ENCODE data around the gene PLPPR1. TPM values are rescaled to one million over a fixed set of nuclear protein-coding genes. Genes with fewer than 3 reads are reported as not detected.
A peak's percentile ranks its signal among the peaks of the same experiment; 100 is the strongest.
"Not testable (repeated sequence)": the region's sequence is repeated elsewhere in the genome, so short reads cannot be mapped to it uniquely, and the experiment has no call there.

The PLPPR1 gene
- total RNA-seq, 2 donors from 2014 or later: 0.46 to 0.73 TPM

- DNase-seq: no peak
- ATAC-seq: no peak
- intact Hi-C loops (cut with DNase I, micrococcal nuclease): loop anchor here in 1 of 2 donors (10.0 kb wide), 1 partner anchor 713 kb away; no protein-coding TSS in a partner anchor
These were observed 289.2 kb downstream of the PLPPR1 start for GRCh38 chr9:101317735-101318134.

- ATAC-seq (no peak), DNase-seq (no peak)
- intact Hi-C loops (cut with DNase I, micrococcal nuclease): no loop called here
These were observed 294.6 kb downstream of the PLPPR1 start for GRCh38 chr9:101323129-101323528.

GRCh38 chr9:101324245-101324804, 295.8 kb downstream of the PLPPR1 start:
- intact Hi-C loops (cut with DNase I, micrococcal nuclease): no loop called here
- DNase-seq (no peak), ATAC-seq (peak; percentile 31)

- intact Hi-C loops (cut with DNase I, micrococcal nuclease): no loop called here
- ATAC-seq (no peak), DNase-seq (no peak)
These were observed 296.5 kb downstream of the PLPPR1 start for GRCh38 chr9:101325053-101325452.

DNA sequence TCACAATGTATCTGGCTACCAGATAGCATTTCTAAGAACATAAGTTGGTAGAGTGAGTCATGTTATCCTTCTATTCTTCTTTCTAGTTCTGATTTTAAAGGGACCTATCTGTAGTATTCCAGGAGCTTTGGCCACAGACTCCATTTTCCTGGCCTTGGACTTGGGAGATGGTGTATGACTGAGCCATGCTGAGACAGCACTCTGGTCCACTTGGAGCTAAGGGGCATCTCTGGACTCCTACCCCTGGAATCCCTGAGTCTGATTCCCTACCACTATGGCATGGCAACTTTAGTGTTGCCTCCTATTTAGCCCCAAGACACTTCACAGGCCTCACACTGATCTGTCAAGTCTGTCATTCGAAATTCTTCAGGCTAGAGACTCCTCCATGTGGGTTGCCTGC, 297.5 kb downstream of the PLPPR1 start:
- DNase-seq (no peak), ATAC-seq (peak; percentile 15)
- intact Hi-C loops (cut with DNase I, micrococcal nuclease): no loop called here

- ATAC-seq: peak; percentile 68
- intact Hi-C loops (cut with DNase I, micrococcal nuclease): no loop called here
- no peak for DNase-seq
These were observed 298.0 kb downstream of the PLPPR1 start for GRCh38 chr9:101326501-101326900.

DNA sequence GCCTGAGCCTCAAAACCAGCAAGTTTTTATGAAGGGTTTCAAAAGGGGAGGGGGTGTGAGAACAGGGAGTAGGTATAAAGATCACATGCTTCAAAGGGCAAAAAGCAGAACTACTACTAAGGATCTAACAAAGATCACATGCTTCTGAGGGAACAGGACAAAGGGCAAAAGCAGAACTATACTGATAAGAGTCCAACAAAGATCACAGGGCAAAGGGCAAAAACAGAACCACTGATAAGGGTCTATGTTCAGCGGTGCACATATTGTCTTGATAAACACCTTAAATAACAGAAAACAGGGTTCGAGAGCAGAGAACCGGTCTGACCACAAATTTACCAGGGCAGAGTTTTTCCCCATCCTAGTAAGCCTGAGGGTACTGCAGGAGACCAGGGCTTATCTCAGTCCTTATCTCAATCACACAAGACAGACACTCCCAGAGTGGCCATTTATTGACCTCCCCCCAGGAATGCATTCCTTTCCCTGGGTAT, 298.9 kb downstream of the PLPPR1 start:
- ATAC-seq; intact Hi-C loops (cut with DNase I, micrococcal nuclease); DNase-seq: not testable (repeated sequence)

DNA sequence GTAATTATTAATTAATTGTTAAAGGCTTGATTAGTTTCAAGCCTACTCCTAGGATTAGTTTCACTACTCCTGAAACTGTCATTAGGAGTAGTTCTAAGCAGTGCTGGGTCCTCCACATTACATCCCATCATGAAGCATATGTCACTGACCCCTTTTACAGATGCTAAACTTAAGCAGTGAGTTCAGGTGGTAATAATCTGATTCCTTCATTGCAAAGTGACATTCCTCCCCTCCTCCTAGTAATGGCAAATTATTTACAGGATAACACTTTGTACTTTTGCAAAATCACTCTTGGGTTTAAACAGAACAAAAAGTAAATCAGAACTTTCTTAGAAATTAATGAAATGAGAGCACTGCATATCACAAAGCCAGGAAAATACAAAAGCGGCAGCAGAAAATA, 303.8 kb downstream of the PLPPR1 start:
- intact Hi-C loops (cut with DNase I, micrococcal nuclease): no loop called here
- DNase-seq (no peak), ATAC-seq (no peak)

DNA sequence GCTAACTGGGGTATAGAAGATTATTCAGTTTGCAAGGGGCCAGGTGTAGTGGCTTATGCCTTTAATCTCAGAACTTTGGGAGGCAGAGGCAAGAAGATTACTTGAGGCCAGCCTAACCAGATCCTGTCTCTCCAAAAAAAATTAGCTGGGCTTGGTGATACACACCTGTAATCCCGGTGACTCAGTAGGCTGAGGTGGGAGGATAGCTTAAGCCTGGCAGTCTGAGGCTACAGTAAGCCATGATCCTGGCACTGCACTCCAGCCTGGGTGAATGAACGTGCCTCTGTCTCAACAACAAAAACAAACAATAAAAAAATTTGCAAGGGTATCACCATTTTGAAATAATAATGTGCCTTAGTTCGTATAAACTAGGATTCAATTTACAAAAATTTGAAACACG, 305.0 kb downstream of the PLPPR1 start:
- DNase-seq (no peak), ATAC-seq (no peak)
- intact Hi-C loops (cut with DNase I, micrococcal nuclease): no loop called here

- DNase-seq: no peak
- no peak for ATAC-seq
- intact Hi-C loops (cut with DNase I, micrococcal nuclease): no loop called here
These were observed 305.6 kb downstream of the PLPPR1 start for GRCh38 chr9:101333926-101334702.

GRCh38 chr9:101336091-101336490, 307.6 kb downstream of the PLPPR1 start:
- ATAC-seq (no peak), DNase-seq (no peak)
- intact Hi-C loops (cut with DNase I, micrococcal nuclease): no loop called here

DNA sequence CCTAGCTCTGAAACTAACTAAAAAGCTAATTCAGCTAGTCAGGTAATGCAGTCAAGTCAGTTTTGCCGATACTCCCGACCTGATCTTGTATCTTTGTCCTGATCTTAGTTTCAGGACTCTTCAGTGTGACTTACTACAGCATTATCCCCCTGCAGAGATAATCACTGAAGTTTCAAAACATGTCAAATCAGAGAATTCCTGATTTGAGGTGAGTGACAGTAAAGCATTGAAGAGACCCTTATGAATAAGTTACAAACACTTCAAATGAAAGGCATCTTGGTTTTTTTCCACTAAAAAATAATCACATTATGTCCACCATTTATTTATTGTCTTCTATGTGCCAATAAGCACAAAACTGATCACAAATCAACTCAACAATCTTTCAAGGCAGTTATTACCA, 308.7 kb downstream of the PLPPR1 start:
- DNase-seq (no peak), ATAC-seq (no peak)
- intact Hi-C loops (cut with DNase I, micrococcal nuclease): no loop called here

GRCh38 chr9:101341958-101342357, 313.4 kb downstream of the PLPPR1 start:
- ATAC-seq (no peak), DNase-seq (no peak)

DNA sequence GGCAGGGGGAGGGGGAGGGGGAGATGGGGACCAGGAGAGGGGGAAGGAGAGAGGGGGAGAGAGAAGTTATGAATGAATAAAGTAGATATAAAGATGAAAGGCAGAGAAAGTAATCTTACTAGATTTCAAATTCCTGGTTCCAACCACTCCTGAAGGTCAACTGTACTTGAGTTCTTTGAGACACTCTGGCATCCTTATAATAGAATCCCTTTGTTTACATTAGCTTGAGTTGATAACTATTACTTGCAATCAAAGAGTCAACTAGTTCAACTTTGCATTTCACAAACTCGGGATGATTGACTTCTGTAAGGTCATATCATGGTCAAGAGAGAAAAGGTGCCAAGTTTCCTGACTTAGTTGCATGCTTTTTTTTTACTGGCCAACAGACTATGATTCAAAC, 314.1 kb downstream of the PLPPR1 start:
- ATAC-seq (no peak), DNase-seq (no peak)
- intact Hi-C loops (cut with DNase I, micrococcal nuclease): no loop called here

More at GRCh38 chr9:101341958-101342357, 313.4 kb downstream of the PLPPR1 start:
- intact Hi-C loops (cut with DNase I, micrococcal nuclease): no loop called here

- ATAC-seq (no peak), DNase-seq (no peak)
- intact Hi-C loops (cut with DNase I, micrococcal nuclease): no loop called here
These were observed 321.8 kb downstream of the PLPPR1 start for GRCh38 chr9:101350285-101350684.

DNA sequence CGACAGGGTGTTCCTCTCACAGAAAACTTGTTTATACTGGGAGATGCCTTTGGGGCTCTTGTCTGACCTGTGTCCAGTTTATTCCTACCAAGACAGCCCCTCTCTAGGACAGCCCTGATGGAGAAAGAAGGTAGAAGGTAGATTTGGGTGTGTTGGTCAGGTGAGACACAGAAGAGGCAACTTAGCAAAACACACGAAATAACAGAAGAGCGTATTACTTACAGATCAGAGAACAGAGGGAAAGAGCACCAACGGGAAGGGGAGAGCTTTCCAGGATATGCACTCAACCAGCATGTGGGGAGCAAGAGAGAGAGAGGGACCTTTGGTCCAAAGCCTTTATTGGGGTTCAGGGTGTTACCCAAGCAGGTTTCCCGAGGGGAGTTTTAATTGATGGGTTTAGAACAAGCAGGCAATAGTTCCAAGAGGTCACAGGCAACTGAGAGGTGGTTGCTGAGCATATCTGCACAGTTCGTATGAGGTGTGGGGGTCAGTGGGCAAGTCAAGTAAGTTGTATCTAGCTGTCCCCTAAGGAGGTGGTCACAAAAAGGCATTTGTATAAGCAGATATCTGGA, 324.5 kb downstream of the PLPPR1 start:
- intact Hi-C loops (cut with DNase I, micrococcal nuclease): no loop called here
- DNase-seq (no peak), ATAC-seq (no peak)

- ATAC-seq (no peak), DNase-seq (no peak)
- intact Hi-C loops (cut with DNase I, micrococcal nuclease): no loop called here
These were observed 325.2 kb downstream of the PLPPR1 start for GRCh38 chr9:101353683-101354082.

DNA sequence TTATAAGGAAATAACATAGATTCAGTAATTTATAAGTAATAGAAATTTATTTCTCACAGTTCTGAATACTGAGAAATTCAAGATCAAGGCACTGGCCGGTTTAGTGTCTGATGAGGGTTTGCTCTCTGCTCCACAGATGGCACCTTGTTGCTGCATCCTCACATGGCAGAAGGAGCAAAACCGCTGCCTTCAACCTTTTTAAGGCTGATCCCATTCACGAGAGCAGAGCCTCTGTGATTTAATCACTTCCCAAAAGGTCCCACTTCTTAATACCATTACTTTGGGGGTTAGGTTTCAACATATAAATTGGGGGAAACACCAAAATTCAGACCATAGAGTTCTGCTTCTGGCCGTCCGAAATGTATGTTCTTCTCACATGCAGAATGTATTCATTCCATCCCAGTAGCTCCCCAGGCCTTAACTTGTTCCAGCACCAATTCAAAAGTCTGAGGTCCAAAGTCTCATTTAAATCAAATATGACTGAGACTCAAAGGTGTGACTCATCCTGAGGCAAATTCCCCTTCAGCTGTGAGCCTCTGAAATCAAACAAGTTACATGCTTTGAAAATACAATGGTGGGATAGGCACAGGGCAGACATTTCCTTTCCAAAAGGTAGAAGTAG, 325.7 kb downstream of the PLPPR1 start:
- DNase-seq (peak; percentile 6 to 42), ATAC-seq (peak; percentile 91)
- intact Hi-C loops (cut with DNase I, micrococcal nuclease): no loop called here

GRCh38 chr9:101354765-101355708, 326.5 kb downstream of the PLPPR1 start:
- intact Hi-C loops (cut with DNase I, micrococcal nuclease): no loop called here
- ATAC-seq: peak; percentile 72
- peak; percentile 36 to 37 for DNase-seq
